NCI-H2081 treated with DMSO at 0.1 percent for 48 hours (cell line): Measurements from ENCODE around the gene DSCAM.
"Not testable (repeated sequence)": the region's sequence is repeated elsewhere in the genome, so short reads cannot be mapped to it uniquely, and the experiment has no call there.

Experiments
- DNase-seq: peaks from one replicate; lab custom pipeline; 2025; lab: John Stamatoyannopoulos, UW

DSCAM gene

GRCh38 chr21:40047993-40048730 lies 798.8 kb downstream of the DSCAM start:
- DNase-seq = no peak

GRCh38 chr21:40047211-40047610 lies 799.7 kb downstream of the DSCAM start:
- DNase-seq = no peak

- DNase-seq = no peak
These were observed 803.1 kb downstream of the DSCAM start for GRCh38 chr21:40043866-40044265.

- DNase-seq = no peak
These were observed 803.5 kb downstream of the DSCAM start for GRCh38 chr21:40043423-40043822.

- DNase-seq = no peak
These were observed 805.5 kb downstream of the DSCAM start for GRCh38 chr21:40041446-40041845.

- DNase-seq = not testable (repeated sequence)
These were observed 813.7 kb downstream of the DSCAM start for GRCh38 chr21:40033156-40033782.

- no peak for DNase-seq
These were observed 817.1 kb downstream of the DSCAM start for GRCh38 chr21:40029888-40030287.

- DNase-seq = not testable (repeated sequence)
These were observed 818.6 kb downstream of the DSCAM start for GRCh38 chr21:40028393-40028792.

GRCh38 chr21:40021558-40022351 lies 825.2 kb downstream of the DSCAM start:
- no peak for DNase-seq

- DNase-seq = no peak
These were observed 826.3 kb downstream of the DSCAM start for GRCh38 chr21:40020651-40021050.

- no peak for DNase-seq
These were observed 828.0 kb downstream of the DSCAM start for GRCh38 chr21:40018871-40019475.

GRCh38 chr21:40016667-40017066 lies 830.3 kb downstream of the DSCAM start:
- no peak for DNase-seq

GRCh38 chr21:40016234-40016633 lies 830.7 kb downstream of the DSCAM start:
- DNase-seq = no peak

GRCh38 chr21:40015818-40016217 lies 831.1 kb downstream of the DSCAM start:
- DNase-seq = no peak

GRCh38 chr21:40014394-40014793 lies 832.6 kb downstream of the DSCAM start:
- DNase-seq = no peak

- no peak for DNase-seq
These were observed 833.8 kb downstream of the DSCAM start for GRCh38 chr21:40013001-40013735.

- DNase-seq = no peak
These were observed 835.6 kb downstream of the DSCAM start for GRCh38 chr21:40011371-40011770.

- DNase-seq = no peak
These were observed 844.0 kb downstream of the DSCAM start for GRCh38 chr21:40002978-40003377.

- no peak for DNase-seq
These were observed 862.5 kb downstream of the DSCAM start for GRCh38 chr21:39984286-39984991.

- no peak for DNase-seq
These were observed 866.6 kb downstream of the DSCAM start for GRCh38 chr21:39980241-39980820.

GRCh38 chr21:39979321-39979720 lies 867.6 kb downstream of the DSCAM start:
- DNase-seq = no peak
